ENCODE data around the gene PTGS2. TPM values are rescaled to one million over a fixed set of nuclear protein-coding genes. Genes with fewer than 3 reads are reported as not detected.

Gene PTGS2
- total and polyA plus RNA-seq, 2 of the 8 experiments (the other 6 are each of a cell fraction or from before 2014, with no cell fraction given) = 0.29 to 0.35 TPM

GRCh38 chr1:186655876-186656275 lies 24.3 kb downstream of the PTGS2 start:
- DNase-seq (ENCODE audit: low read depth in 1 of 2, low spot score in 2 of 2) = no peak
- ChIA-PET POLR2A (ENCODE audit: partially characterized antibody) (no interaction called here), CTCF (ENCODE audit: partially characterized antibody) (interaction anchor here (0.6 to 1.6 kb wide), 2 partner anchors 332 to 339 kb away, joined by 3 to 4 read pairs; no protein-coding TSS in a partner anchor)
- H3K27me3 ChIP-seq (replicated peaks in 1 of 4; ENCODE audit: control insufficient read depth in 3 of 4, extremely low read depth in 1 of 4, insufficient read depth in 3 of 4, low read length in 3 of 4) = no peaks in the 10 kb centered on the region
- no peak overlapping the region for H2BK15ac ChIP-seq (ENCODE audit: low read length)
- no peak overlapping the region for H3K4me2 ChIP-seq (ENCODE audit: insufficient read depth in 1 of 2, low read depth in 2 of 2, low read length in 2 of 2)
- H3K56ac ChIP-seq (replicated peaks; ENCODE audit: insufficient read length, low read depth, low read length) = no peak overlapping the region
- H3K9me3 ChIP-seq (ENCODE audit: insufficient read depth in 2 of 2, low read depth in 1 of 2, low read length in 1 of 2) = no peaks in the 10 kb centered on the region
- no peak for TF ChIP-seq KDM5A (IDR thresholded peaks at IDR 0.05; ENCODE audit: low read length)
- no peaks in the 10 kb centered on the region for H3K23me2 ChIP-seq (ENCODE audit: low read depth, low read length)
- no peak overlapping the region for H3K4me3 ChIP-seq (ENCODE audit: extremely low read depth in 1 of 4, insufficient read depth in 2 of 4, low read depth in 3 of 4, low read length in 4 of 4)
- H3K14ac ChIP-seq (ENCODE audit: insufficient read length) = no peak overlapping the region
- no peak overlapping the region for H2AFZ ChIP-seq (ENCODE audit: low read length)
- WGBS, 2 experiments (ENCODE audit: extremely low coverage in 1 of 2, insufficient coverage in 1 of 2, insufficient read length in 1 of 2, insufficient replicate concordance in 2 of 2, low coverage in 1 of 2, low lambda C conversion rate in 2 of 2, missing lambda C conversion rate in 1 of 2) = 91% methylated on average over 3 of the region's 3 CpGs; no CpG with 5 or more reads in 1 of the 2 experiments
- H2AK5ac ChIP-seq (ENCODE audit: low read depth, low read length) = no peak overlapping the region
- H3K23ac ChIP-seq (ENCODE audit: insufficient read length) = no peak overlapping the region
- H4K5ac ChIP-seq (ENCODE audit: insufficient read length, low read depth, low read length) = no peak overlapping the region
- no peak overlapping the region for H4K91ac ChIP-seq (replicated peaks; ENCODE audit: insufficient read length, low read length)
- H3K4me1 ChIP-seq (replicated peaks in 1 of 4; ENCODE audit: control insufficient read depth in 3 of 4, insufficient read depth in 4 of 4, low read length in 3 of 4) = no peaks in the 10 kb centered on the region
- no peak overlapping the region for H2BK20ac ChIP-seq (ENCODE audit: low read length)
- no peak overlapping the region for H3K9ac ChIP-seq (replicated peaks in 1 of 4; ENCODE audit: extremely low read depth in 1 of 4, low read depth in 3 of 4, low read length in 3 of 4)
- no peaks in the 10 kb centered on the region for H4K20me1 ChIP-seq (replicated peaks in 1 of 2; ENCODE audit: control insufficient read depth in 1 of 2, insufficient read depth in 2 of 2, low read length in 2 of 2)
- no peak overlapping the region for H3K27ac ChIP-seq (ENCODE audit: low read depth, low read length)
- no peaks in the 10 kb centered on the region for H3K79me1 ChIP-seq (ENCODE audit: low read depth, low read length)
- no peaks in the 10 kb centered on the region for H3K79me2 ChIP-seq (ENCODE audit: control insufficient read depth in 1 of 2, insufficient read depth in 2 of 2, low read length in 2 of 2)
- no peak overlapping the region for H4K8ac ChIP-seq (ENCODE audit: extremely low read depth, insufficient read depth, low read length)
- H2BK5ac ChIP-seq (ENCODE audit: low read depth, low read length) = no peak overlapping the region
- no peak overlapping the region for H3K18ac ChIP-seq (ENCODE audit: extremely low read depth, low read length)
- no peak for FAIRE-seq
- H2BK12ac ChIP-seq (ENCODE audit: low read depth, low read length) = no peak overlapping the region
- no peaks in the 10 kb centered on the region for H3K36me3 ChIP-seq (ENCODE audit: control insufficient read depth in 2 of 4, insufficient read depth in 4 of 4, low read length in 3 of 4)
- H3K4ac ChIP-seq (replicated peaks; ENCODE audit: insufficient read length, low read depth, low read length) = no peak overlapping the region
- H2BK120ac ChIP-seq (replicated peaks; ENCODE audit: low read depth, low read length) = no peak overlapping the region
